ENCODE data around the gene RGMA. TPM values are rescaled to one million over a fixed set of nuclear protein-coding genes. Genes with fewer than 3 reads are reported as not detected.

RGMA gene
- polyA plus RNA-seq, 1 donor from 2014 or later, result 9.5 TPM

GRCh38 chr15:93024716-93025624 is 64.0 kb downstream of the RGMA start:
- H3K9me2 ChIP-seq (ENCODE audit: insufficient read depth, low read length), result no peaks in the 10 kb centered on the region
- no peaks in the 10 kb centered on the region for H3K27me3 ChIP-seq (ENCODE audit: insufficient read depth, low read depth, low read length)
- no peak overlapping the region for H3K9ac ChIP-seq (ENCODE audit: low read length)
- H3K27ac ChIP-seq (ENCODE audit: low read length), result no peak overlapping the region
- H2AFZ ChIP-seq (ENCODE audit: low read depth, low read length), result no peak overlapping the region
- no peak overlapping the region for H3K4me2 ChIP-seq (ENCODE audit: low read length)
- peaks cover 8% of the 10 kb centered on the region for H4K20me1 ChIP-seq (ENCODE audit: insufficient read depth)
- H3K36me3 ChIP-seq (ENCODE audit: insufficient read depth, low read length), result peaks cover 34% of the 10 kb centered on the region
- no peak overlapping the region for H3K4me3 ChIP-seq (ENCODE audit: low read length)
- TF ChIP-seq SMC3 (conservative IDR thresholded peaks at IDR 0.05; ENCODE audit: poor library complexity), result no peak
- TF ChIP-seq, protein P1, sequence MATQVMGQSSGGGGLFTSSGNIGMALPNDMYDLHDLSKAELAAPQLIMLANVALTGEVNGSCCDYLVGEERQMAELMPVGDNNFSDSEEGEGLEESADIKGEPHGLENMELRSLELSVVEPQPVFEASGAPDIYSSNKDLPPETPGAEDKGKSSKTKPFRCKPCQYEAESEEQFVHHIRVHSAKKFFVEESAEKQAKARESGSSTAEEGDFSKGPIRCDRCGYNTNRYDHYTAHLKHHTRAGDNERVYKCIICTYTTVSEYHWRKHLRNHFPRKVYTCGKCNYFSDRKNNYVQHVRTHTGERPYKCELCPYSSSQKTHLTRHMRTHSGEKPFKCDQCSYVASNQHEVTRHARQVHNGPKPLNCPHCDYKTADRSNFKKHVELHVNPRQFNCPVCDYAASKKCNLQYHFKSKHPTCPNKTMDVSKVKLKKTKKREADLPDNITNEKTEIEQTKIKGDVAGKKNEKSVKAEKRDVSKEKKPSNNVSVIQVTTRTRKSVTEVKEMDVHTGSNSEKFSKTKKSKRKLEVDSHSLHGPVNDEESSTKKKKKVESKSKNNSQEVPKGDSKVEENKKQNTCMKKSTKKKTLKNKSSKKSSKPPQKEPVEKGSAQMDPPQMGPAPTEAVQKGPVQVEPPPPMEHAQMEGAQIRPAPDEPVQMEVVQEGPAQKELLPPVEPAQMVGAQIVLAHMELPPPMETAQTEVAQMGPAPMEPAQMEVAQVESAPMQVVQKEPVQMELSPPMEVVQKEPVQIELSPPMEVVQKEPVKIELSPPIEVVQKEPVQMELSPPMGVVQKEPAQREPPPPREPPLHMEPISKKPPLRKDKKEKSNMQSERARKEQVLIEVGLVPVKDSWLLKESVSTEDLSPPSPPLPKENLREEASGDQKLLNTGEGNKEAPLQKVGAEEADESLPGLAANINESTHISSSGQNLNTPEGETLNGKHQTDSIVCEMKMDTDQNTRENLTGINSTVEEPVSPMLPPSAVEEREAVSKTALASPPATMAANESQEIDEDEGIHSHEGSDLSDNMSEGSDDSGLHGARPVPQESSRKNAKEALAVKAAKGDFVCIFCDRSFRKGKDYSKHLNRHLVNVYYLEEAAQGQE (IDR thresholded peaks at IDR 0.05; ENCODE audit: borderline replicate concordance), result no peak
- H3K9me3 ChIP-seq (ENCODE audit: low read length), result no peaks in the 10 kb centered on the region
- H3K79me2 ChIP-seq (replicated peaks; ENCODE audit: insufficient read depth, low read length), result peaks cover 12% of the 10 kb centered on the region
- no peaks in the 10 kb centered on the region for H3F3A ChIP-seq (ENCODE audit: insufficient read depth, low read length, poor library complexity, severe bottlenecking)

- Histone ChIP-seq H3K4me2 (ENCODE audit: low read length) (no peak overlapping the region), H3K4me3 (ENCODE audit: low read length) (no peak overlapping the region), H4K20me1 (ENCODE audit: insufficient read depth) (peaks cover 8% of the 10 kb centered on the region), H3K79me2 (replicated peaks; ENCODE audit: insufficient read depth, low read length) (peaks cover 12% of the 10 kb centered on the region), H3K9me2 (ENCODE audit: insufficient read depth, low read length) (no peaks in the 10 kb centered on the region), H3K9ac (ENCODE audit: low read length) (no peak overlapping the region), H3K27me3 (ENCODE audit: insufficient read depth, low read depth, low read length) (no peaks in the 10 kb centered on the region), H3K27ac (ENCODE audit: low read length) (no peak overlapping the region), H2AFZ (ENCODE audit: low read depth, low read length) (no peak overlapping the region), H3K36me3 (ENCODE audit: insufficient read depth, low read length) (peaks cover 36% of the 10 kb centered on the region), H3K9me3 (ENCODE audit: low read length) (no peaks in the 10 kb centered on the region), H3F3A (ENCODE audit: insufficient read depth, low read length, poor library complexity, severe bottlenecking) (no peaks in the 10 kb centered on the region)
- TF ChIP-seq POLR2AphosphoS5 (IDR thresholded peaks at IDR 0.05), result no peak
- TF ChIP-seq, protein P2, sequence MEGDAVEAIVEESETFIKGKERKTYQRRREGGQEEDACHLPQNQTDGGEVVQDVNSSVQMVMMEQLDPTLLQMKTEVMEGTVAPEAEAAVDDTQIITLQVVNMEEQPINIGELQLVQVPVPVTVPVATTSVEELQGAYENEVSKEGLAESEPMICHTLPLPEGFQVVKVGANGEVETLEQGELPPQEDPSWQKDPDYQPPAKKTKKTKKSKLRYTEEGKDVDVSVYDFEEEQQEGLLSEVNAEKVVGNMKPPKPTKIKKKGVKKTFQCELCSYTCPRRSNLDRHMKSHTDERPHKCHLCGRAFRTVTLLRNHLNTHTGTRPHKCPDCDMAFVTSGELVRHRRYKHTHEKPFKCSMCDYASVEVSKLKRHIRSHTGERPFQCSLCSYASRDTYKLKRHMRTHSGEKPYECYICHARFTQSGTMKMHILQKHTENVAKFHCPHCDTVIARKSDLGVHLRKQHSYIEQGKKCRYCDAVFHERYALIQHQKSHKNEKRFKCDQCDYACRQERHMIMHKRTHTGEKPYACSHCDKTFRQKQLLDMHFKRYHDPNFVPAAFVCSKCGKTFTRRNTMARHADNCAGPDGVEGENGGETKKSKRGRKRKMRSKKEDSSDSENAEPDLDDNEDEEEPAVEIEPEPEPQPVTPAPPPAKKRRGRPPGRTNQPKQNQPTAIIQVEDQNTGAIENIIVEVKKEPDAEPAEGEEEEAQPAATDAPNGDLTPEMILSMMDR (IDR thresholded peaks at IDR 0.05; ENCODE audit: poor library complexity, severe bottlenecking), result no peak
- TF ChIP-seq, protein P1 (IDR thresholded peaks at IDR 0.05; ENCODE audit: borderline replicate concordance), result no peak
Measured at GRCh38 chr15:93024293-93024692, 64.7 kb downstream of the RGMA start.

All from neural cell (in vitro differentiated cells).